PFSK-1 (cell line): Measurements from ENCODE around the gene CHD1.

Experiments used
- POLR2AphosphoS5 ChIP-seq: IDR thresholded peaks from 2 replicates; pipeline ENCODE4 v1.6.1; 2012; ENCODE audit warnings: low read depth, mild to moderate bottlenecking, control low read depth, low read length, moderate library complexity
- TF ChIP-seq, protein P1 (sequence below), 2 experiments: IDR thresholded peaks; 2 replicates each; pipeline versions ENCODE4 v1.6.1 to v1.8.0; 2011 to 2012; ENCODE audit warnings: low read depth in 2 of 2, low read length in 2 of 2, control low read depth in 1 of 2, inconsistent platforms in 1 of 2, mild to moderate bottlenecking in 1 of 2, moderate library complexity in 1 of 2; ENCODE audit not compliant: insufficient read depth in 1 of 2

DNA sequence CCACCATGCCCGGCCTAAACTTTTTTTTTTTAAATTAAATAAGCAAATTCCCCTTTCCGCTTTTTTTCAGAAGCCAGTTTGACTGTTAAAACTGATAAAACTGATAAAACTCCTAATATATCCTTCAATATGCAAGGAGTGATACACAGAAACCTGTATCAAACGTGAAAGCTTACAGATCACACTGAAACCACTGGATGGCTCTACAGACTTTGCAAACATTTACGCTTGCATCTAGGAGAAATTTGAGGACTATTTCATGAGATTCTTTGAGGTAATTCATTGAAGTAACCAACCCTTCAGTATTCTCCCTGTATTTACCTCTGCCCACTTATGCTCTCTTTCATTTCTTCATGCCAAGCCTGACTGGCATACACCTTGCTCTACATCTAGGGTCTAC is 40.6 kb upstream of the CHD1 start:
- TF ChIP-seq POLR2AphosphoS5, result no peak
- TF ChIP-seq, protein P1, sequence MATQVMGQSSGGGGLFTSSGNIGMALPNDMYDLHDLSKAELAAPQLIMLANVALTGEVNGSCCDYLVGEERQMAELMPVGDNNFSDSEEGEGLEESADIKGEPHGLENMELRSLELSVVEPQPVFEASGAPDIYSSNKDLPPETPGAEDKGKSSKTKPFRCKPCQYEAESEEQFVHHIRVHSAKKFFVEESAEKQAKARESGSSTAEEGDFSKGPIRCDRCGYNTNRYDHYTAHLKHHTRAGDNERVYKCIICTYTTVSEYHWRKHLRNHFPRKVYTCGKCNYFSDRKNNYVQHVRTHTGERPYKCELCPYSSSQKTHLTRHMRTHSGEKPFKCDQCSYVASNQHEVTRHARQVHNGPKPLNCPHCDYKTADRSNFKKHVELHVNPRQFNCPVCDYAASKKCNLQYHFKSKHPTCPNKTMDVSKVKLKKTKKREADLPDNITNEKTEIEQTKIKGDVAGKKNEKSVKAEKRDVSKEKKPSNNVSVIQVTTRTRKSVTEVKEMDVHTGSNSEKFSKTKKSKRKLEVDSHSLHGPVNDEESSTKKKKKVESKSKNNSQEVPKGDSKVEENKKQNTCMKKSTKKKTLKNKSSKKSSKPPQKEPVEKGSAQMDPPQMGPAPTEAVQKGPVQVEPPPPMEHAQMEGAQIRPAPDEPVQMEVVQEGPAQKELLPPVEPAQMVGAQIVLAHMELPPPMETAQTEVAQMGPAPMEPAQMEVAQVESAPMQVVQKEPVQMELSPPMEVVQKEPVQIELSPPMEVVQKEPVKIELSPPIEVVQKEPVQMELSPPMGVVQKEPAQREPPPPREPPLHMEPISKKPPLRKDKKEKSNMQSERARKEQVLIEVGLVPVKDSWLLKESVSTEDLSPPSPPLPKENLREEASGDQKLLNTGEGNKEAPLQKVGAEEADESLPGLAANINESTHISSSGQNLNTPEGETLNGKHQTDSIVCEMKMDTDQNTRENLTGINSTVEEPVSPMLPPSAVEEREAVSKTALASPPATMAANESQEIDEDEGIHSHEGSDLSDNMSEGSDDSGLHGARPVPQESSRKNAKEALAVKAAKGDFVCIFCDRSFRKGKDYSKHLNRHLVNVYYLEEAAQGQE (IDR thresholded peaks at IDR 0.05; ENCODE audit: insufficient read depth in 1 of 2, low read depth in 2 of 2, low read length in 2 of 2), result no peak
